WTC11 (cell line): ENCODE data around the gene HMGCS1.

ENCODE experiments used
- ARID4B ChIP-seq: sonication (generic); formaldehyde crosslinking; IDR thresholded peaks from 2 replicates; pipeline ENCODE4 v1.8.0; 2023; ENCODE audit warnings: missing genetic modification reagents, mild to moderate bottlenecking, borderline replicate concordance
- CTCF ChIP-seq: fragments of 200-600 bp; IDR thresholded peaks from 2 replicates; pipeline ENCODE4 v1.8.0; 2022; ENCODE audit warnings: antibody characterized with exemption
- MYBL2 ChIP-seq: sonication (generic); formaldehyde crosslinking; IDR thresholded peaks from 2 replicates; pipeline ENCODE4 v1.8.1; 2023; ENCODE audit warnings: mild to moderate bottlenecking, moderate library complexity, missing genetic modification reagents
- NR1H2 ChIP-seq: sonication (generic); formaldehyde crosslinking; IDR thresholded peaks from 2 replicates; pipeline ENCODE4 v1.9.0; 2021; ENCODE audit warnings: mild to moderate bottlenecking, moderate library complexity, missing genetic modification reagents

GRCh38 chr5:43320846-43321245 lies 7.6 kb upstream of the HMGCS1 start:
- TF ChIP-seq CTCF, result no peak
- no peak for TF ChIP-seq NR1H2 (CRISPR knock-in tag)
- no peak for TF ChIP-seq MYBL2
- TF ChIP-seq ARID4B, result no peak
